Measurements from ENCODE around the gene DUSP5. TPM values are rescaled to one million over a fixed set of nuclear protein-coding genes. Genes with fewer than 3 reads are reported as not detected.

The DUSP5 gene
- total and polyA plus RNA-seq, 2 of the 4 experiments (the other 2 are of a cell fraction) = 42.1 to 48.1 TPM

- dilution Hi-C loops (cut with HindIII; ENCODE audit: low sequenced_read_pairs, unreplicated experiment) = no loop called here
These were observed 38.5 kb downstream of the DUSP5 start for GRCh38 chr10:110535958-110536891.

More at GRCh38 chr10:110535958-110536891, 38.5 kb downstream of the DUSP5 start:
- Histone ChIP-seq H3K4me1 (ENCODE audit: control insufficient read depth, insufficient read depth, low read length) (peaks cover 7% of the 10 kb centered on the region), H2BK120ac (ENCODE audit: low read depth, low read length) (peak overlapping the region; percentile 35), H2AK5ac (ENCODE audit: low read depth, low read length) (0 out of 2 replicates have a peak overlapping the region, but pooled peaks have one; percentile 10), H3K9me1 (ENCODE audit: insufficient read depth, low read length) (peaks cover 9% of the 10 kb centered on the region; the same call in 1 of the 2 replicates), H3K79me1 (ENCODE audit: low read depth in 1 of 2, low read length in 2 of 2) (peaks cover 0 to 5% of the 10 kb centered on the region in 2 experiments; a peak in 1 of 4 replicates), H4K20me1 (ENCODE audit: insufficient read depth, low read length) (no peaks in the 10 kb centered on the region), H3K4me3 (ENCODE audit: insufficient read depth, low read depth, low read length) (no peak overlapping the region), H3K4me2 (ENCODE audit: low read depth, low read length) (peak overlapping the region; percentile 28; the same call in 1 of the 2 replicates), H3K56ac (ENCODE audit: extremely low read depth, insufficient read depth, low read length) (0 out of 2 replicates have a peak overlapping the region, but pooled peaks have one; percentile 0), H3K27ac (ENCODE audit: insufficient read depth, low read length) (no peak overlapping the region; the same call in 1 of the 2 replicates), H3K23ac (ENCODE audit: low read depth, low read length) (peak overlapping the region; percentile 13), H4K5ac (ENCODE audit: low read depth, low read length) (peak overlapping the region; percentile 9; the same call in 1 of the 2 replicates), H3K4ac (ENCODE audit: low read depth, low read length) (peak overlapping the region; percentile 62), H2AFZ (replicated peaks; ENCODE audit: low read length, poor library complexity) (peak overlapping the region; percentile 76), H3K9me3 (ENCODE audit: control insufficient read depth, insufficient read depth, low read length) (no peaks in the 10 kb centered on the region), H3K14ac (replicated peaks; ENCODE audit: low read depth, low read length) (peak overlapping the region; percentile 85), H3K18ac (ENCODE audit: low read depth, low read length) (peak overlapping the region; percentile 13; the same call in 1 of the 2 replicates), H4K91ac (ENCODE audit: insufficient read depth, low read depth, low read length) (peak overlapping the region; percentile 55), H2BK5ac (ENCODE audit: low read depth, low read length, poor library complexity, severe bottlenecking) (peak overlapping the region; percentile 60), H2BK15ac (ENCODE audit: low read depth, low read length) (peak overlapping the region; percentile 63), H2BK20ac (ENCODE audit: low read depth, low read length) (peak overlapping the region; percentile 50), H3K27me3 (ENCODE audit: control insufficient read depth, insufficient read depth, low read length) (no peaks in the 10 kb centered on the region), H4K8ac (ENCODE audit: low read depth in 2 of 2, low read length in 2 of 2) (peak overlapping the region in 1 of 2 experiments; percentile 79; a peak in 2 of 4 replicates), H3K9ac (ENCODE audit: low read depth, low read length) (no peak overlapping the region), H2AK9ac (replicated peaks; ENCODE audit: low read depth, low read length, poor library complexity) (peak overlapping the region; percentile 85), H3K36me3 (ENCODE audit: control insufficient read depth, insufficient read depth, low read length) (no peaks in the 10 kb centered on the region)
- WGBS, 2 experiments (ENCODE audit: extremely low coverage in 2 of 2, insufficient read length in 1 of 2) = 10% methylated on average over 2 of the region's 12 CpGs; no CpG with 5 or more reads in 1 of the 2 experiments
- intact Hi-C loops (cut with micrococcal nuclease) = loop anchor here (2.0 kb wide), 1 partner anchor 225 kb away; no protein-coding TSS in a partner anchor
- ATAC-seq (ENCODE audit: low read depth) (peak; percentile 69), DNase-seq (peak; percentile 92)
- BruUV-seq (replicated peaks) = no TSS peak
- CTCF ChIA-PET = interaction anchor here (1.0 kb wide), 1 partner anchor 24 kb away, joined by 3 read pairs; no protein-coding TSS in a partner anchor
- POLR2A ChIA-PET (ENCODE audit: unreplicated experiment) = no interaction called here
- TF ChIP-seq POLR2A (IDR thresholded peaks at IDR 0.05; ENCODE audit: low read depth, low read length) (peak; percentile 15; the same call in 1 of the 2 replicates), USF2 (IDR thresholded peaks at IDR 0.05; ENCODE audit: low read depth, low read length) (no peak), MXI1 (IDR thresholded peaks at IDR 0.05; ENCODE audit: borderline replicate concordance, low read depth, low read length) (0 out of 2 replicates have a peak, but pooled peaks have one; percentile 42), NFE2L2 (IDR thresholded peaks at IDR 0.05; ENCODE audit: low read depth, low read length) (no peak), CTCF (conservative IDR thresholded peaks at IDR 0.05; ENCODE audit: low read depth, low read length) (peak; percentile 34), SMC3 (IDR thresholded peaks at IDR 0.05; ENCODE audit: low read depth, low read length) (peak; percentile 33), RAD21 (IDR thresholded peaks at IDR 0.05; ENCODE audit: low read length) (peak; percentile 51), FOS (IDR thresholded peaks at IDR 0.05; ENCODE audit: low read depth, low read length) (peak; percentile 16), CHD1 (IDR thresholded peaks at IDR 0.05; ENCODE audit: low read depth, low read length) (no peak), CEBPB (IDR thresholded peaks at IDR 0.05; ENCODE audit: low read depth, low read length) (peak; percentile 68), ELK1 (IDR thresholded peaks at IDR 0.05; ENCODE audit: borderline replicate concordance, low read depth, low read length) (no peak)
- in situ Hi-C loops (cut with MboI; ENCODE audit: low sequenced_read_pairs) = no loop called here
